ENCODE measurements around the gene TAS2R20.
"Not testable (repeated sequence)": the region's sequence is repeated elsewhere in the genome, so short reads cannot be mapped to it uniquely, and the experiment has no call there.

Gene TAS2R20

GRCh38 chr12:10998204-10998603 lies at the start of gene TAS2R20:
Gene TAS2R20 (minus strand): TSS chr12:10998304. CDS start chr12:10997875, 429 bp downstream.
- no peak for DNase-seq (ENCODE audit: low spot score)

- not testable (repeated sequence) for DNase-seq (ENCODE audit: low spot score)
Observed at GRCh38 chr12:11041366-11041765, 43.3 kb upstream of the TAS2R20 start.

GRCh38 chr12:11040162-11040561 lies 42.1 kb upstream of the TAS2R20 start:
- no peak for DNase-seq (ENCODE audit: low spot score)

- no peak for DNase-seq (ENCODE audit: low spot score)
Observed at GRCh38 chr12:11039171-11039570, 41.1 kb upstream of the TAS2R20 start.

- DNase-seq (ENCODE audit: low spot score), result not testable (repeated sequence)
Observed at GRCh38 chr12:11033959-11034358, 35.9 kb upstream of the TAS2R20 start.

GRCh38 chr12:11031307-11031706 lies 33.2 kb upstream of the TAS2R20 start, which contains the start of gene TAS2R31:
Gene TAS2R31 (minus strand): TSS chr12:11031407. CDS start chr12:11031335, 72 bp downstream.
- no peak for DNase-seq (ENCODE audit: low spot score)

GRCh38 chr12:11026118-11026517 lies 28.0 kb upstream of the TAS2R20 start:
- no peak for DNase-seq (ENCODE audit: low spot score)

GRCh38 chr12:11023387-11023786 lies 25.3 kb upstream of the TAS2R20 start:
- no peak for DNase-seq (ENCODE audit: low spot score)

GRCh38 chr12:11022520-11022919 lies 24.4 kb upstream of the TAS2R20 start, which contains the start of gene TAS2R19:
Gene TAS2R19 (minus strand): TSS chr12:11022620. CDS start chr12:11022571, 49 bp downstream.
- no peak for DNase-seq (ENCODE audit: low spot score)

- DNase-seq (ENCODE audit: low spot score), result no peak
Observed at GRCh38 chr12:11016937-11017336, 18.8 kb upstream of the TAS2R20 start.

- DNase-seq (ENCODE audit: low spot score), result no peak
Observed at GRCh38 chr12:11015775-11016430, 17.8 kb upstream of the TAS2R20 start.

- no peak for DNase-seq (ENCODE audit: low spot score)
Observed at GRCh38 chr12:11014234-11014633, 16.1 kb upstream of the TAS2R20 start.

- no peak for DNase-seq (ENCODE audit: low spot score)
Observed at GRCh38 chr12:11007608-11008007, 9.5 kb upstream of the TAS2R20 start.

GRCh38 chr12:10994307-10994706 lies 3.8 kb downstream of the TAS2R20 start:
- DNase-seq (ENCODE audit: low spot score), result no peak

- DNase-seq (ENCODE audit: low spot score), result no peak
Observed at GRCh38 chr12:10989107-10989506, 9.0 kb downstream of the TAS2R20 start.

- DNase-seq (ENCODE audit: low spot score), result no peak
Observed at GRCh38 chr12:10986812-10987211, 11.3 kb downstream of the TAS2R20 start, which contains the start of gene TAS2R50. Gene TAS2R50 (minus strand): TSS chr12:10986912. CDS start chr12:10986860, 52 bp downstream.

- no peak for DNase-seq (ENCODE audit: low spot score)
Observed at GRCh38 chr12:10982244-10982643, 15.9 kb downstream of the TAS2R20 start.

GRCh38 chr12:10974965-10975364 lies 23.1 kb downstream of the TAS2R20 start:
- DNase-seq (ENCODE audit: low spot score), result no peak

- peak; percentile 34 for DNase-seq (ENCODE audit: low spot score)
Observed at GRCh38 chr12:10968765-10969456, 29.2 kb downstream of the TAS2R20 start.

GRCh38 chr12:10967409-10967808 lies 30.7 kb downstream of the TAS2R20 start:
- DNase-seq (ENCODE audit: low spot score), result peak; percentile 64

GRCh38 chr12:10966314-10966713 lies 31.8 kb downstream of the TAS2R20 start:
- no peak for DNase-seq (ENCODE audit: low spot score)

GRCh38 chr12:10965476-10965875 lies 32.6 kb downstream of the TAS2R20 start:
- DNase-seq (ENCODE audit: low spot score), result no peak

- no peak for DNase-seq (ENCODE audit: low spot score)
Observed at GRCh38 chr12:10960211-10960610, 37.9 kb downstream of the TAS2R20 start.

Data from AG20443 (cell line).